ENCODE results near the gene DNAAF1. TPM values are rescaled to one million over a fixed set of nuclear protein-coding genes. Genes with fewer than 3 reads are reported as not detected.
A peak's percentile ranks its signal among the peaks of the same experiment; 100 is the strongest.

DNAAF1 gene
- under 1 TPM; 0.28 to 0.78 (median 0.44) TPM for total RNA-seq
- 1 to 10 TPM; 4.6 to 8.7 TPM for polyA plus RNA-seq

GRCh38 chr16:84144859-84145639 lies at the start of gene DNAAF1, which contains the start of gene HSDL1:
Gene DNAAF1, plus strand, starts transcription at chr16:84145308. Its CDS starts 133 bp downstream, at chr16:84145441.
Gene HSDL1, minus strand, starts transcription at chr16:84145177. Its CDS starts 13,856 bp downstream, at chr16:84131321.
- no peak for FAIRE-seq
- WGBS, 2 donors, result 0 to 1% methylated on average over 50 to 89 of the region's 89 CpGs

GRCh38 chr16:84095466-84095865 lies 49.6 kb upstream of the DNAAF1 start:
- WGBS, 2 donors, result 93 to 96% methylated on average over 14 of the region's 14 CpGs
- Histone ChIP-seq H3K4me1 (peaks cover 0 to 16% (median 15%) of the 10 kb centered on the region in 3 donors), H3K27ac (no peak overlapping the region), H3K4me3 (no peak overlapping the region), H3K27me3 (no peaks in the 10 kb centered on the region), H3K9me3 (no peaks in the 10 kb centered on the region), H3K36me3 (peaks cover 6 to 39% (median 24%) of the 10 kb centered on the region in 3 donors)
- TF ChIP-seq, protein P1, sequence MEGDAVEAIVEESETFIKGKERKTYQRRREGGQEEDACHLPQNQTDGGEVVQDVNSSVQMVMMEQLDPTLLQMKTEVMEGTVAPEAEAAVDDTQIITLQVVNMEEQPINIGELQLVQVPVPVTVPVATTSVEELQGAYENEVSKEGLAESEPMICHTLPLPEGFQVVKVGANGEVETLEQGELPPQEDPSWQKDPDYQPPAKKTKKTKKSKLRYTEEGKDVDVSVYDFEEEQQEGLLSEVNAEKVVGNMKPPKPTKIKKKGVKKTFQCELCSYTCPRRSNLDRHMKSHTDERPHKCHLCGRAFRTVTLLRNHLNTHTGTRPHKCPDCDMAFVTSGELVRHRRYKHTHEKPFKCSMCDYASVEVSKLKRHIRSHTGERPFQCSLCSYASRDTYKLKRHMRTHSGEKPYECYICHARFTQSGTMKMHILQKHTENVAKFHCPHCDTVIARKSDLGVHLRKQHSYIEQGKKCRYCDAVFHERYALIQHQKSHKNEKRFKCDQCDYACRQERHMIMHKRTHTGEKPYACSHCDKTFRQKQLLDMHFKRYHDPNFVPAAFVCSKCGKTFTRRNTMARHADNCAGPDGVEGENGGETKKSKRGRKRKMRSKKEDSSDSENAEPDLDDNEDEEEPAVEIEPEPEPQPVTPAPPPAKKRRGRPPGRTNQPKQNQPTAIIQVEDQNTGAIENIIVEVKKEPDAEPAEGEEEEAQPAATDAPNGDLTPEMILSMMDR (IDR thresholded peaks at IDR 0.05), result no peak
- ATAC-seq, result no peak
- intact Hi-C loops (cut with DNase I), result no loop called here
- FAIRE-seq, result no peak
- no peak for DNase-seq

More at GRCh38 chr16:84144859-84145639, at the start of gene DNAAF1, which contains the start of gene HSDL1:
- intact Hi-C loops (cut with DNase I), result no loop called here
- DNase-seq (peak; percentile 83 to 100 (median 94)), ATAC-seq (peak; percentile 96 to 99 (median 98))
- TF ChIP-seq, protein P1 (IDR thresholded peaks at IDR 0.05), result no peak
- H3K36me3 ChIP-seq, result no peaks in the 10 kb centered on the region
- H3K27ac ChIP-seq, result peak within 1 kb of the TSS; percentile 22 to 59 (median 52)
- H3K9me3 ChIP-seq, result no peaks in the 10 kb centered on the region
- no peaks in the 10 kb centered on the region for H3K27me3 ChIP-seq
- peak within 1 kb of the TSS; percentile 86 to 95 (median 91) for H3K4me3 ChIP-seq
- no peaks in the 10 kb centered on the region for H3K4me1 ChIP-seq

- DNase-seq, result peak in 1 of 6 donors; percentile 23
- TF ChIP-seq, protein P1 (IDR thresholded peaks at IDR 0.05), result no peak
- intact Hi-C loops (cut with DNase I), result no loop called here
- FAIRE-seq, result peak; percentile 39
- ATAC-seq, result peak; percentile 93 to 98 (median 96)
- no peak overlapping the region for H3K4me3 ChIP-seq
- peak overlapping the region in 1 of 4 donors; percentile 31 for H3K27ac ChIP-seq
- H3K4me1 ChIP-seq, result peaks cover 0 to 16% (median 15%) of the 10 kb centered on the region in 3 donors
- peaks cover 6 to 28% (median 17%) of the 10 kb centered on the region in 3 donors for H3K36me3 ChIP-seq
- H3K9me3 ChIP-seq, result no peaks in the 10 kb centered on the region
- WGBS, 2 donors, result 43 to 45% methylated on average over 4 of the region's 4 CpGs
- H3K27me3 ChIP-seq, result no peaks in the 10 kb centered on the region
Observed at GRCh38 chr16:84096447-84097005, 48.6 kb upstream of the DNAAF1 start.

DNA sequence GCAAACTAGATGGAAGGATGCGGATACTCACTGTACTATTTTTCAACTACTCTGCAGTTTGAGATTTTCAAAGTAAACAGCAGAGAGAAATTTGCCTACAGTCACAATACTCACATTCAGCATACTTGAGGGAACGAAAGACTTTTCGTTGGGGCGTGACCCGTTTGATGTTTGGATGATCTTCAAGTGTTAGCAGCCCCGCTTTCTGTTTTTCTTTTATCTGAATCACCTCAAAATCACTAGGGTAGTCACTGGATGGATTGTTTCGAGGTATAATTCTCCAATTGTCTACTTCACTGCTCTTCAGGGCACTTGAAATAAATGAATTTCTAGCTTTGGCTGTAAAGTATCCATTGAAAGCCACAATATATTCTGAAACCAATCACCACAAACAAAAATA lies 46.2 kb upstream of the DNAAF1 start:
- Histone ChIP-seq H3K27ac (no peak overlapping the region), H3K36me3 (peaks cover 0 to 8% (median 5%) of the 10 kb centered on the region in 3 donors), H3K27me3 (no peaks in the 10 kb centered on the region), H3K4me3 (no peak overlapping the region), H3K4me1 (peaks cover 0 to 16% (median 15%) of the 10 kb centered on the region in 3 donors), H3K9me3 (no peaks in the 10 kb centered on the region)
- intact Hi-C loops (cut with DNase I), result no loop called here
- 95 to 97% methylated on average over 7 of the region's 7 CpGs for WGBS, 2 donors
- no peak for FAIRE-seq
- TF ChIP-seq, protein P1 (IDR thresholded peaks at IDR 0.05), result no peak
- ATAC-seq, result no peak
- no peak for DNase-seq

Measured in pancreas (tissue), 10 donors.